Measurements from ENCODE around the gene GFOD1. TPM values are rescaled to one million over a fixed set of nuclear protein-coding genes. Genes with fewer than 3 reads are reported as not detected.

Gene GFOD1
- total RNA-seq, 2 donors from 2014 or later, result 23.8 to 25.3 TPM

DNA sequence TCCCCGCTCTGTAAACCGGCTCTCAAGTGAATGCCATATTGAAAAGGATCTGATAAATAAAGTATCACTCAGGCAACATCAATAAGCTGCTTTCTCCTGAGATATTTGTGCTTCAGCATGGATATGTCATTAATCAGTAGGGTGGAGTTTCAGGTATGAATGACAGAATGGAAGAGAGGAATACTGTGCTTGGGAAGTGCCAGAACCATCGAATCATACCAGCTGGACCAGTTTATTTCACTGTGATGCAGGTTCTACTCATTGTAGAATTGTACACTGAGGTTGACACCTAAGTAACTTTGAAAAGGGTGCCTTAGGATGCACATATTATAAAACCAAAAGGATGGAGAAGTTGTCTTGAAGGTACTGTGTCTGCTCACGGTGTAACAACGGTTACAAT, 141.2 kb downstream of the GFOD1 start:
- no peaks in the 10 kb centered on the region for H3K9me3 ChIP-seq
- no peaks in the 10 kb centered on the region for H3K27me3 ChIP-seq (replicated peaks; ENCODE audit: insufficient read depth)
- DNase-seq (ENCODE audit: low spot score), result no peak
- H3K4me3 ChIP-seq, result no peak overlapping the region
- no peak overlapping the region for H3K27ac ChIP-seq
- no peaks in the 10 kb centered on the region for H3K36me3 ChIP-seq
- no peak for ATAC-seq (ENCODE audit: insufficient number of reproducible peaks, low FRiP score, low read depth)
- H3K4me1 ChIP-seq (ENCODE audit: control insufficient read depth in 1 of 2, low read depth in 2 of 2), result no peaks in the 10 kb centered on the region
- TF ChIP-seq, protein P1, sequence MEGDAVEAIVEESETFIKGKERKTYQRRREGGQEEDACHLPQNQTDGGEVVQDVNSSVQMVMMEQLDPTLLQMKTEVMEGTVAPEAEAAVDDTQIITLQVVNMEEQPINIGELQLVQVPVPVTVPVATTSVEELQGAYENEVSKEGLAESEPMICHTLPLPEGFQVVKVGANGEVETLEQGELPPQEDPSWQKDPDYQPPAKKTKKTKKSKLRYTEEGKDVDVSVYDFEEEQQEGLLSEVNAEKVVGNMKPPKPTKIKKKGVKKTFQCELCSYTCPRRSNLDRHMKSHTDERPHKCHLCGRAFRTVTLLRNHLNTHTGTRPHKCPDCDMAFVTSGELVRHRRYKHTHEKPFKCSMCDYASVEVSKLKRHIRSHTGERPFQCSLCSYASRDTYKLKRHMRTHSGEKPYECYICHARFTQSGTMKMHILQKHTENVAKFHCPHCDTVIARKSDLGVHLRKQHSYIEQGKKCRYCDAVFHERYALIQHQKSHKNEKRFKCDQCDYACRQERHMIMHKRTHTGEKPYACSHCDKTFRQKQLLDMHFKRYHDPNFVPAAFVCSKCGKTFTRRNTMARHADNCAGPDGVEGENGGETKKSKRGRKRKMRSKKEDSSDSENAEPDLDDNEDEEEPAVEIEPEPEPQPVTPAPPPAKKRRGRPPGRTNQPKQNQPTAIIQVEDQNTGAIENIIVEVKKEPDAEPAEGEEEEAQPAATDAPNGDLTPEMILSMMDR (IDR thresholded peaks at IDR 0.05), result no peak

DNA sequence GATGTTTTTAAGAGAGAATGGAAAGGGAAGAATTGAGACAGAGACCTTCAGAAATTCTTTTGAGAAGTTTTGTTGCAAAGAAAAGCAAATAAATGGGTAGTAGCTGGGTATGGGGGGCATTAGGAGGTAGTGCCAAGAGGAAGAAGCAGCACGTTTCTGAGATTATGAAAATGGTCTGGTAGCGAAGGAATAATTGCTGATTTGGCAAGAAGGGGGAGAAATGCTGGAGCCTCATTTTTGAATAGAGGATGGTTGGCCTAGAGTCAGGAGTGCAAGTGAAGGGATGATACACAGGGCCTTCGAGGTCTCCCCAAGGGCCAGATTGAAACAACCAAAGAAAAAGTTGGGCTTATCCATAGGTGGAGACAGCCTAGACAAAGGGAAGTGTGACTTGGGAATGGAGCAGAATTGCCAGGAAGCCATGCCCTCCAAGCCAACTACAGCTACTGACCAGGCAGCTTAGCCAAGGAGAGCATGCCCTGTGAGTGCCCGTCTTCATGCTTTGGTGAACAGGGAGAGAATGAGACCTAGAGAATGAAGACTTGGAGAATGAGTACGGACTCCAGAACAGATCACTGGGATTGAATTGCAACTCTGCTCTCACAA, 144.9 kb downstream of the GFOD1 start:
- DNase-seq (ENCODE audit: low spot score) (no peak), ATAC-seq (ENCODE audit: insufficient number of reproducible peaks, low FRiP score, low read depth) (no peak)
- Histone ChIP-seq H3K27ac (no peak overlapping the region), H3K27me3 (replicated peaks; ENCODE audit: insufficient read depth) (no peaks in the 10 kb centered on the region), H3K4me1 (ENCODE audit: control insufficient read depth in 1 of 2, low read depth in 2 of 2) (no peaks in the 10 kb centered on the region), H3K9me3 (no peaks in the 10 kb centered on the region), H3K36me3 (no peaks in the 10 kb centered on the region), H3K4me3 (no peak overlapping the region)
- TF ChIP-seq, protein P1 (IDR thresholded peaks at IDR 0.05), result no peak

DNA sequence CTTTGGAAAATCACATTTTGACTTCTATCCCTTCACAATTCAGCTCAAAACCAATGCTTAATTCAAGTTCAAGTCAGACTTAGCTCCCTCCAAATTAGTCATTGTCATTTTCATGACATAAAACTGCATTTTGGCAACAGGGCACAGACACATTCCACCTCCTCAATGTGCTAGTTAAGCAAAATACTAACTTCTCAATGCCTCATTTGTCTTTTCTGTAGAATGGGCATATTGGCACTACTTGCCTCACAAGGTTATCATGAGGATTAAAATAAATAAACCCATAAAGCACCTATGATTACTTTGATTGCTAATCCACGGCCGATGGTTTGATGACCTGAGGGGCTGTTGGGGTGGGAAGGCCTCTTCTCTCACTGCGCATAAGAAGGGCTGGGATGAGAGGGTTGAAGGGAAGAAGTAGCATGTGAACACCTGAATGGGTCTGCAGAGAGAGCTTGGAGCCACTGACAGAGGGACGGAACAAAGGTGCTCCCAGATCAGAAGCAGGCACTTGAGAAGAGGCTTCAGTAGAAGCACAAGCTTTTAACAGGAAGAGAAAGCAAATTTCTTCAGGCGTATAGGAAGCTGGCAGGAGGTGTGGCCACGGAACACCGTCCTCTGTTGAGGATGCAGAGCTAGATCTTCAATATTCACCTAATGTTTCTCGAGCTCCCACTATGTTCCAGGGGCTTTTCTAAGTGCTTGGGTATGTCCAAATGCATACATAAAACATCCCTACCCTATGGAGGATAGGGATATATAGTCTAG, 147.4 kb downstream of the GFOD1 start:
- TF ChIP-seq, protein P1 (IDR thresholded peaks at IDR 0.05), result no peak
- no peaks in the 10 kb centered on the region for H3K4me1 ChIP-seq (ENCODE audit: control insufficient read depth in 1 of 2, low read depth in 2 of 2)
- ATAC-seq (ENCODE audit: insufficient number of reproducible peaks, low FRiP score, low read depth) (no peak), DNase-seq (ENCODE audit: low spot score) (no peak)
- no peak overlapping the region for H3K27ac ChIP-seq
- H3K27me3 ChIP-seq (replicated peaks; ENCODE audit: insufficient read depth), result no peaks in the 10 kb centered on the region
- H3K9me3 ChIP-seq, result no peaks in the 10 kb centered on the region
- H3K36me3 ChIP-seq, result no peaks in the 10 kb centered on the region
- no peak overlapping the region for H3K4me3 ChIP-seq

DNA sequence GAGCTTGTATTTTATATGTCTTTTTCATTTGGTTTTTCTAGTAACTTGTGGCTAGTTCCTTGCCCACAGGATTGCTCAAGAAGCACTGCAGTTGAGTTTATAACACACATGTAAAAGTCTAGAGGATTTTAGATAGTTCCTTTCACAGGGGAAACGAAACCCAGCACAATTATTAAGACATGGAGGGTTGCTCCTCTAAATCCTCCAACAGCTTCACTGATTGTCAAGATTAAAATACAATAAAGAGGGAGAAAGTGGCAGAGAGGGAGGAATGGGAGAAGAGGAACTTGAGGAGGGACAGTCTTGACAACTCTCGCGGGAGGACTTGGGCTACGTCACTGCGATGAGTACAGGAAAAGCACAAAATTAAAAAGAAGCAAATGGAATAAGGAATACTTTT, 149.4 kb downstream of the GFOD1 start:
- no peaks in the 10 kb centered on the region for H3K9me3 ChIP-seq
- no peak for ATAC-seq (ENCODE audit: insufficient number of reproducible peaks, low FRiP score, low read depth)

DNA sequence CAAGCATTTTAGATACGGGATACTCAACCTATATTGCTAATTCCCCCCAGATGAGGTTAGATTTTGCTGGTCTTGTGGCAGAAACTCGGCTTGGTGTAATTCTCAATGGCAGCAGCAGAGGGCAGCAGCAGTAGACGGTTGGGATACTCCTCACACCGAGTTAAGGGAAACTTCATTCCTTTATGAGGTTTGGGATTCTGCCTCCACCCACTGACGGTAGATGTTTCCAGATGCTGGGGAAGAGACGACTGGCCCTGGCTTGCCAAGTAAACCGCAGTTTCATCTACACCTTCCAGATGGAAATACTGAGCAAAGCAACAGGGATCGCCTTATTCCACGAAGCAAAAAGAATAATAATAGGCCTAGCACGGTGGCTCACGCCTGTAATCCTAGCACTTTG, 150.8 kb downstream of the GFOD1 start:
- Histone ChIP-seq H3K4me1 (ENCODE audit: control insufficient read depth in 1 of 2, low read depth in 2 of 2) (no peaks in the 10 kb centered on the region), H3K4me3 (no peak overlapping the region), H3K9me3 (no peaks in the 10 kb centered on the region), H3K36me3 (no peaks in the 10 kb centered on the region), H3K27me3 (replicated peaks; ENCODE audit: insufficient read depth) (no peaks in the 10 kb centered on the region), H3K27ac (no peak overlapping the region)
- peak; percentile 47 for DNase-seq (ENCODE audit: low spot score)
- no peak for ATAC-seq (ENCODE audit: insufficient number of reproducible peaks, low FRiP score, low read depth)
- TF ChIP-seq, protein P1 (IDR thresholded peaks at IDR 0.05), result peak; percentile 94

More for the DNA sequence above, 149.4 kb downstream of the GFOD1 start:
- Histone ChIP-seq H3K36me3 (no peaks in the 10 kb centered on the region), H3K27ac (no peak overlapping the region), H3K4me3 (no peak overlapping the region), H3K27me3 (replicated peaks; ENCODE audit: insufficient read depth) (no peaks in the 10 kb centered on the region), H3K4me1 (ENCODE audit: control insufficient read depth in 1 of 2, low read depth in 2 of 2) (no peaks in the 10 kb centered on the region)
- no peak for DNase-seq (ENCODE audit: low spot score)
- TF ChIP-seq, protein P1 (IDR thresholded peaks at IDR 0.05), result no peak
